Diencephalon (tissue), 1 donor: ENCODE measurements around the gene PECR. TPM values are rescaled to one million over a fixed set of nuclear protein-coding genes. Genes with fewer than 3 reads are reported as not detected.

Source experiments
- total RNA-seq: library from RNA; depleted of rRNA; stranded (reverse); fragments of >200 nt; gene quantifications from one replicate; pipeline ENCODE4 v1.2.3, GENCODE V29; 2014

PECR gene
- 29.3 TPM for total RNA-seq

DNA sequence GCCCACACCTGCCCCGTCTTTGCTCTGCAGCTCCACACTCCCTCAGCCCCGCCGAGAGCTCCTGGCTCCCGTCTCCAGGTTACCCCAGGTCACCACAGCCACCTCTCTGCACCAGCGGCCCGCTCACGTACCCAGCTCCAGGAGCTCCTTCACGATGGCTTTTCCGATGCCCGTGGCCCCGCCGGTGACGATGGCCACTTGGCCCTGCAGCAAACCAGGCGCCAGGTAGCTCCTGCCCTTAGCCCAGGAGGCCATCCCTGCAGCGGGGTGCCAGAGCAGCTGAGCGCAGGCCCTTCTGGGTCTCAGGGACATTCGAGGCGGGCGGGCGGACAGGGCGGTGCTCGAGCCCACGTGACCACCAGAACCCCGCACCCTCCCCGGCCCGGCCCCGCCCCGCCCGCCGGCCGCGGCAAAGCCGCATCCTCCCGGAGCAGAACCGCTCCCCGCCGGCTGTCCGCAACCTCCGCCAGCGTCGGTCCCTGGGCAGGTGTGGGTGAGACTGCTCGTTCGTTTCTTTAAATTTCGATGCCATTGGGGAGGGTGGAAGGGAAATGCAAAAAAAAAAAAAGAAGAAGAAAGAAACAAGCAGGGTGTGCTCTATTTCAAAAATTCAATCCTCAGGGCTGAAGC is at the start of gene PECR, which contains the start of gene TMEM169:
TSS of gene PECR (minus strand) at position 323 of the 630 bp plus-strand sequence. CDS start at position 255, 68 bp downstream.
TSS of gene TMEM169 (plus strand) at position 433 of the 630 bp plus-strand sequence. CDS start 14,045 bp downstream, outside the sequence.

GRCh38 chr2:216108967-216109921 is 27.6 kb upstream of the PECR start, which contains the start of gene XRCC5:
Gene XRCC5, plus strand, starts transcription at chr2:216109348. Its CDS starts 89 bp downstream, at chr2:216109437.

DNA sequence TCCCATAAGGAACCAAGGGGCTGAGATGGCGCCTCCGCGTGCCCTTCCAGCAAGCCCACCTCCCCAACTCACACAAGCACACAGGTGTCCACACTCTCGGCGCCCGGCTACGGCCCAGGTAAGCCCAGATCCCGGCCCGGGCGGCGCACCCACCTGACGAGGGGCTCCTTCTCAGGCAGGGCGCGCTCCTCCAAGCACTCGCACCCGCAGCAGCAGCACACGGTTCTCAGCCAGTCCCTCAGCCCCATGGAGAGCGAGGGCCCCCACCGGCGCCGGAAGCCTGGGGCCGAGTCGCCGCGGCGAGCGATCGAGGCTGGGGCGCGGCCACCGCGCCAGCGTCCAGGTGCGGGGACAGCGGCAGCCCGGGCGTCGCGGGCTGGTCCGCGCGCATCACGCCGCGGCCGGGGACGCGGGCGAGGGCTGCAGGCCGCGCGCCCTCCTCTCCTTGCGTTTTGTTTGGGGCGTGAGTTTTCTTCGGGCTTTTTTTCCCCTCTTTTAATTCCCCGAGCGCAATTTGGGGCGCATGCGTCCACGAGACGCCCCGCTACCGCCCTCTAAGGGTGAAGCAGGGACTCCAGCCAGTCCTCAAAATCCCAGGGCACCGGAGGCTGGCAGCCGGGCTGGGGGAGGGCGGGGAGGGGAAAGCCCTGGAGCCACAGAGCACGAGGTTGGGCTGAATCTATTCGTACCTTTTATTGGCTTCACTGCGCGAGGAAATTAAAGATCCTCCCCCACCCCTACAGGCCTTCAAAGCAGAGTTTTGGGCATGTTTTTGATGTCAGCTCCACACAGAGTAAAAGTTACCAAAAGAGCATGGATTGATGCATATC is 68.3 kb downstream of the PECR start, which contains the start of gene MREG:
TSS of gene MREG (minus strand) at position 472 of the 830 bp plus-strand sequence. CDS start at position 248, 224 bp downstream.

Other genes with a start within 250 kb of the PECR start
- gene MREG, start 68.3 kb downstream of the PECR start, total RNA-seq, result 4.6 TPM
- 30.7 TPM for gene TMEM169, start 110 bp upstream of the PECR start, total RNA-seq
- 335 TPM for gene XRCC5, start 27.5 kb upstream of the PECR start, total RNA-seq